Vagina (tissue), 2 donors: Measurements from ENCODE around the gene RASD1.

Source experiments
- POLR2A ChIP-seq, 2 donors: fragments of 450-650 bp; IDR thresholded peaks; one replicate each; pipeline ENCODE4 v1.6.1; 2017; ENCODE audit warnings: antibody characterized with exemption in 2 of 2, mild to moderate bottlenecking in 2 of 2, moderate library complexity in 2 of 2
- TF ChIP-seq, protein P1 (sequence below), 3 experiments: fragments of 450-650 bp in 2 of 3; fragments of 200-600 bp in 1 of 3; sonication (generic) in 1 of 3; IDR thresholded peaks; one replicate each; pipeline ENCODE4 v1.5.1; 2017 to 2019; ENCODE audit warnings: antibody characterized with exemption in 3 of 3, mild to moderate bottlenecking in 2 of 3, moderate library complexity in 2 of 3

GRCh38 chr17:17472333-17472920 is 23.8 kb downstream of the RASD1 start:
- no peak for TF ChIP-seq POLR2A (IDR thresholded peaks at IDR 0.05)
- TF ChIP-seq, protein P1, sequence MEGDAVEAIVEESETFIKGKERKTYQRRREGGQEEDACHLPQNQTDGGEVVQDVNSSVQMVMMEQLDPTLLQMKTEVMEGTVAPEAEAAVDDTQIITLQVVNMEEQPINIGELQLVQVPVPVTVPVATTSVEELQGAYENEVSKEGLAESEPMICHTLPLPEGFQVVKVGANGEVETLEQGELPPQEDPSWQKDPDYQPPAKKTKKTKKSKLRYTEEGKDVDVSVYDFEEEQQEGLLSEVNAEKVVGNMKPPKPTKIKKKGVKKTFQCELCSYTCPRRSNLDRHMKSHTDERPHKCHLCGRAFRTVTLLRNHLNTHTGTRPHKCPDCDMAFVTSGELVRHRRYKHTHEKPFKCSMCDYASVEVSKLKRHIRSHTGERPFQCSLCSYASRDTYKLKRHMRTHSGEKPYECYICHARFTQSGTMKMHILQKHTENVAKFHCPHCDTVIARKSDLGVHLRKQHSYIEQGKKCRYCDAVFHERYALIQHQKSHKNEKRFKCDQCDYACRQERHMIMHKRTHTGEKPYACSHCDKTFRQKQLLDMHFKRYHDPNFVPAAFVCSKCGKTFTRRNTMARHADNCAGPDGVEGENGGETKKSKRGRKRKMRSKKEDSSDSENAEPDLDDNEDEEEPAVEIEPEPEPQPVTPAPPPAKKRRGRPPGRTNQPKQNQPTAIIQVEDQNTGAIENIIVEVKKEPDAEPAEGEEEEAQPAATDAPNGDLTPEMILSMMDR (IDR thresholded peaks at IDR 0.05): no peak
